ENCODE measurements around the gene CRAMP1. TPM values are rescaled to one million over a fixed set of nuclear protein-coding genes. Genes with fewer than 3 reads are reported as not detected.
A peak's percentile ranks its signal among the peaks of the same experiment; 100 is the strongest.

The CRAMP1 gene
- total RNA-seq, 1 donor from 2014 or later: 6.9 TPM

DNA sequence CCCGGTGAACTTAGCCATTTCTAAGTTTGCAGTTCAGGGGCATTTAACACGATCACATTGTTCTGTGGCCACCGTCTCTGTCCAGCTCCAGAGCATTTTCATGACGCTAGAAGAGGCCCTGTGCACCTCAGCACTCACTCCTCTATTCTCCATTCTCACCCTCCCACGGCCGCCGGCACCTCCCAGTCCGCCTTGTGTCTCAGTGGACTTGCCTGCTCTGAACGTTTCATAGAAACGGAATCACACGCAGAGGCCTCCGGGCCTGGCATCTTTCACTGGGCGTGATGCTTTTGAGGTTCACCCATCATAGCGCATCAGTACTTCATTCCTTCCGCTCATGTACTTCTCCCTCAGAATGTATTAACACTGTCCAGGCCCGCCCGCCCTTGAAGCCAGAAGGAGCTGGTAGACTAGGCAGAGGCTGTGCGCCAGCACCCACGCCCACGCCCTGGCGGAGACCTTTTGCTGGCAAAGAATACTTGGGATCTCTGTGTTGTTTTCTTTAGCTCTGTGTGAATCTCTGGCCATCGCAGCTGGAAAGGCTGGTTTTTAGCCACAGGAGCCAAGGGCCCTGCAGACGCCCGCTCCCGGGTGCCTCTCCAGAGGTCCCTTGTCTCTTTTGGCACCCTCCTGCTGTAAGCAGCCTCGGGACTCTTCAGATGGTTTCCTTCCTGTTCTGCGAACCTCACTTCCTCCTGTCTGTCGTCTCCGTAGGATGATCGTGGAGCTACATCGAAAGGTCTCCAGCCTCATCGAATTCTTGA is 42.5 kb downstream of the CRAMP1 start:
- DNase-seq (ENCODE audit: low spot score) (no peak), ATAC-seq (no peak)

GRCh38 chr16:1655269-1655807 is 43.2 kb downstream of the CRAMP1 start:
- ATAC-seq (no peak), DNase-seq (ENCODE audit: low spot score) (no peak)

- DNase-seq (ENCODE audit: low spot score): no peak
These were observed 44.0 kb downstream of the CRAMP1 start for GRCh38 chr16:1655909-1656807.

DNA sequence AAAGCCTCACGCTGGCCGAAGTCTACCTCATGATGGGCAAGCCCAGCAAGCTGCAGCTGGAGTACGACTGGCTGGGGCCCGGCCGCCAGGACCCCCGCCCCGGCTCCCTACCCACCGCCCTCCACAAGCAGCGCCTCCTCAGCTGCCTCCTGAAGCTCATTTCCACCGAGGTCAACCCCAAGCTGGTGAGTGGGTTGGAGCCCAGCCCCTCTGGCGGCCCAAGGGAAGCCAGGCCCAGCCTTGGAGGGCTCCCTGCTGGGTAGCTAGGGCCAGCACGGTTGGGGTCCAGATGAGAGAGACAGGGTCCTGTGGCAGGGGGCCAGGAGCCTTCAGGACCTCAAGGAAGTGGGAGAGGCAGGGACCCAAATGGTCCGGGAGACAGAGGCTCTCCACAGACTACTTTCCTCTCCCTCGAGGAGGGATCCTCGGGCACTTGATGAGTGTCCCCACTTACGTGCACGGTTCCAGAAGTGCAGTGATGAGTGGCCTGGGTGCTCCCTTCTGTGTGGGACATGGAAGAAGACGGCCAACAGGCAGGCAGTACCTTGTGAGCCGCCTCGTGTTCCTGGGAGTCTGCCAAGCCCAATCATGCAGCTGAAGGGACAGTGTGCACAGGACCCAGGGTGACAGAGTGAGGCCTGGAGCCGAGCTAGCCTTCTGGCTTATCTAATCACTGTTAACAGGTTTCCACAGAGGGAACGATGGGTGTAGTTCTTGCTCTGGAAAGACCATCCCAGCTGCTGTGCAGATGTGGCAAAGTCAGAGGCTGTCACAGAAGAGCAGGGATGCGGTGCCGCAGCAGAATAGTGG is 44.9 kb downstream of the CRAMP1 start:
- ATAC-seq (no peak), DNase-seq (ENCODE audit: low spot score) (no peak)

More at GRCh38 chr16:1655909-1656807, 44.0 kb downstream of the CRAMP1 start:
- ATAC-seq: no peak

GRCh38 chr16:1657841-1658240 is 45.7 kb downstream of the CRAMP1 start:
- DNase-seq (ENCODE audit: low spot score) (no peak), ATAC-seq (no peak)

DNA sequence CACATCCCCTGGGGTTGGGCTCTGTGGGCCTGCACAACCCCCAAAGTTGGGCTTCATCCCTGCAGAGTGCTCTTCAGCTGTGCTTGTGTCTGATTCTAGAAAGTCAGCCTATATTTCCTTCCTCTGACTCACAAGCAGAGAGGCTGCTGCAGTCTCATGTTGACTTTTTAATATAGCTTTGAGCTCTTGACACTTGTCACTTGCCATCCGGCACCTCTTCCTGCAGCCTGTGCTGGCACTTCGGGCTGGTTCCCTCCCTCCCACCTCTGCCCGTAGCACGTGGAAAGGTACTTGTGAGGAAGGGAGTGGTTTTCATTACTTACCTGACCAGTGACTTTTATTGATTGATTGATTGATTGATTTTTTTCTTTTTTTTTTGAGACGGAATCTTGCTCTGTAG is 46.9 kb downstream of the CRAMP1 start:
- no peak for DNase-seq (ENCODE audit: low spot score)
- no peak for ATAC-seq

DNA sequence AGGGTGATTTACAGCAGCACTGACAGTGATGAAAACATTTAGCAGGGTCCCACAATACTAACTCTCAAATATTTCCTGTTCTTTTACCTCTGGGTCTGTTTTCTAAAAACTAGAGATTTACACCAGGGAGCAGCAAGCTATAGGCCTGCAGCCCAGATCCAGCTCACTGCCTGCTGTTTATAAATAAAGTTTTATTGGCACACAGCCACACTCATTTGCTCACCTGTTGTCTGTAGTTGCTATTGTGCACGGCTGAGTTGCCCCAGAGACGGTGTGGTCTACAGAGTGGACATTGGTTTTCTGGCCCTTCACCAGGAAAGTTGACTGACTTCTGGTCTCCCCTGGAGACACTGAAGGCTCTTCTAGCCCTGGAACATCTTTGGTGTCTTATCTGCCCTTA is 49.7 kb downstream of the CRAMP1 start:
- no peak for ATAC-seq
- no peak for DNase-seq (ENCODE audit: low spot score)

- ATAC-seq (no peak), DNase-seq (ENCODE audit: low spot score) (no peak)
These were observed 50.4 kb downstream of the CRAMP1 start for GRCh38 chr16:1662543-1662942.

- no peak for DNase-seq (ENCODE audit: low spot score)
- no peak for ATAC-seq
These were observed 53.7 kb downstream of the CRAMP1 start for GRCh38 chr16:1665829-1666228.

DNA sequence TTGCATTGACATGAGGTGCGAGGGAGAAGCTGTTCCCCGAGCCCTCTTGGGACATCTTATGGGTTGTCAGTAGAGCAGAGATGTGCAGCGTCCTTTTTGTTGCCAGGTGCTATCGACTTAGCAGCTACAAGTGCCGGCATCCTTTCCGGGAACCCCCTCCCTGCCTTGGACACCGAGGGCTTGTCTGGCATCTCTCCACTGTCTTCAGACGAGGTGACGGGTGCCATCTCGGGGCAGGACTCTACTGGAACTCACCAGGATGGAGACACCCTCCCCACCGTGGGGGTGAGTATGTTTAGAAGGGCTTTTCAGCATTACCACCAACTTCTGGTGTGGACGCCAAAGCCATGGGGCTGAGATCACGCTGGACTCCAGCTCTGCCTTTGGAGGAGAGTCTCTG is 54.2 kb downstream of the CRAMP1 start:
- ATAC-seq: no peak
- no peak for DNase-seq (ENCODE audit: low spot score)

DNA sequence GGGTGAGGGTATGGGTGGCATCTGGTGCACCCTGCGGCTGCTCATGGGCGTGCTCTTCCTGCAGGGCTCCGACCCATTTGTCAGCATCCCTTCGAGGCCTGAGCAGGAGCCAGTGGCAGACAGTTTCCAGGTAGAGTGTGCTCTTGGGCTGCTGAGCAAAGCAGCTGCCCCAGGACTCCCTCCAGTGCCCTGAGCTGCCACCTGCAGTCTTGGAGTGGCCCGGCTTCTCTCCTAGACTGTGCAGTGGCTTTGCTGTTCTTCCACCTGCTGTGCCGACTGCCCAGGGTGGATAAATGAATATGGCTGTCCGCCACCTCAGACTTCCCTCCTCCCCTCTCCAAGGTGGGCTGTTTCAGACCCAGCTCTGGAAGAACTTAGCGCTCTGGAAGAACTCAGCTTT is 55.1 kb downstream of the CRAMP1 start:
- DNase-seq (ENCODE audit: low spot score) (no peak), ATAC-seq (peak; percentile 26)

- DNase-seq (ENCODE audit: low spot score): no peak
- ATAC-seq: no peak
These were observed 55.8 kb downstream of the CRAMP1 start for GRCh38 chr16:1667916-1668315.

DNA sequence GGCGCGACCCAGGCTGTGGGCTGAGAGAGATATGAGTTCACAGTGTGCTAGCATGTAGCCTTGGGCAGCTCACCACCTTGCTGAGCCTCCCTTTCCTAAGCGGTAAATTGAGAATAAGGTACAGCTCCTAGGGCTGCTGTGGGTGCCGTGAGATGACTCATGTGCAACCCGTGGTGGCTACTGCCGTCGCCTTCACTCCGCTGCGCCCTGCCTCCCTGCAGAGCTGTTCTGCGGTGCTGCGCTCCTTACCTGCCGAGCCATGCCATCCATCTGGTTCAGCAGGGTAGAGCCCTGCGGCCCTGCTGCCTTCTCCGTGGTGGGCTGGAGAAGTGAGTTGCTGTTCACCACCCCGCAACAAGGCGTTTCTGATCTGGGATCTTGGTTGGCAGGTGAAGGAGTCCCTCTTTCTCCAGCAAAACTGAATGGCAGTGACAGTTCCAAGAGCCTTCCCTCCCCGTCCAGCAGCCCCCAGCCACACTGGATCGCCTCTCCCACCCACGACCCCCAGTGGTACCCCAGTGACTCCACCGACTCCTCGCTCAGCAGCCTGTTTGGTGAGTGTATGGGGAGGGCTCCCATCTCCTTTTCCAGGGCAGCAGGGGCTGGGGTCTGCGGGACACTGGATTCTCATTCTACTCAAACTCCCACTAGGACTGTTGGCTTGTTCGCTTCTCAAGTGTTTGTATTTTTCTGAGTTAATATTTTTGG is 56.6 kb downstream of the CRAMP1 start:
- DNase-seq (ENCODE audit: low spot score) (no peak), ATAC-seq (no peak)

DNA sequence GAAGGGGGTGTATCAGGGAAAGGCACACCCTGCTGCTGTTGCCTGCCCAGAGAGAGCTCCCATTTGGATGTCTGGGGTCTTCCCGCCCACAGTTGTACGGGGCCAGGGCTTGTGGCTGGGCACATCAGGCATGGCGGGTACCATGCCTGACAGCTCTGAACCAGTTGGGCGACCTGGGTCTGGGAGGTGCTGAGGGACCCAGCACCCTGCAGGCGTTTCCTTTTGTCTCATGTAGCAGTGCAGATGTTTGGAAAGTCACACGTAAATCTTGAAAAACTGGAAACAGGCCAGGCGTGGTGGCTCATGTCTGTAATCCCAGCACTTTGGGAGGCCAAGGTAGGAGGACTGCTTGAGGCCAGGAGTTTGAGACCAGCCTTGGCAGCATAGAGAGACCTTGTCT is 57.5 kb downstream of the CRAMP1 start:
- ATAC-seq: no peak
- DNase-seq (ENCODE audit: low spot score): no peak

DNA sequence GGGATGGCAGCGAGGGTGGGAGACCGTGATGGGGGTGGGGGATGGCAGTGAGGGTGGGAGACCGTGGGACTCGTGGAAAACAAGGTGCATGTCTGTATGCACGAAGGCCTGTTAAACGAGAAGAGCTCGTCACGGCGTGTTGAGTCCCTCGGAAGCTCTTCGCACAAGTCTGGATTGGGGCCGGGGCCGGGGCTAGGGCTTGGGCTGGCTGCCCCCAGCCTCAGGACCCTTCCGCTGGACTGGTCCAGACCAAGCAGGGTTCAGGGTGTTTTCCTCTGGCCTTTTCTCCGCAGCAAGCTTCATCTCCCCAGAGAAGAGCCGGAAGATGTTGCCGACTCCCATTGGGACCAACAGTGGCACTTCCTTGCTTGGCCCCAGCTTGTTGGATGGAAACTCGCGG is 58.2 kb downstream of the CRAMP1 start:
- ATAC-seq (no peak), DNase-seq (ENCODE audit: low spot score) (no peak)

DNA sequence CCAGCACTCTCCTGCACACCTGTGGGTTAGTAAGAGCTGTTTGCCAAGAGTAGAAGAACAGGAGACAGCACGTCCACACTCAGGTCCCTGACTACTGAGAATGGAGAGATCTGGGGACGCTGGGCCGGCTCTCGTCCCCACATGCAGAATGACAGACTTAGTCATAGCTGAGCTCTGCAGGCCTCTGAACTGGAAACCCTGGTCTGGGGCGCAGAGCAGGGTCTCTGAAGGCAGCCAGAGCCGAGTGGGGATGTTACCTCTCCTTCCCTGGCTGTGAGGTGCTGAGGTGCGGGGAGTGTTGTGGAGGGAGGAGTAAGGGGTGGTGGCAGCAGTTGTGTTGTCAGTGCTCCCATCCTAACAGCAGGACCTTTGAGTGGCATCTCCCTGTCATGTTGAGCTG is 58.7 kb downstream of the CRAMP1 start:
- no peak for ATAC-seq
- DNase-seq (ENCODE audit: low spot score): no peak

DNA sequence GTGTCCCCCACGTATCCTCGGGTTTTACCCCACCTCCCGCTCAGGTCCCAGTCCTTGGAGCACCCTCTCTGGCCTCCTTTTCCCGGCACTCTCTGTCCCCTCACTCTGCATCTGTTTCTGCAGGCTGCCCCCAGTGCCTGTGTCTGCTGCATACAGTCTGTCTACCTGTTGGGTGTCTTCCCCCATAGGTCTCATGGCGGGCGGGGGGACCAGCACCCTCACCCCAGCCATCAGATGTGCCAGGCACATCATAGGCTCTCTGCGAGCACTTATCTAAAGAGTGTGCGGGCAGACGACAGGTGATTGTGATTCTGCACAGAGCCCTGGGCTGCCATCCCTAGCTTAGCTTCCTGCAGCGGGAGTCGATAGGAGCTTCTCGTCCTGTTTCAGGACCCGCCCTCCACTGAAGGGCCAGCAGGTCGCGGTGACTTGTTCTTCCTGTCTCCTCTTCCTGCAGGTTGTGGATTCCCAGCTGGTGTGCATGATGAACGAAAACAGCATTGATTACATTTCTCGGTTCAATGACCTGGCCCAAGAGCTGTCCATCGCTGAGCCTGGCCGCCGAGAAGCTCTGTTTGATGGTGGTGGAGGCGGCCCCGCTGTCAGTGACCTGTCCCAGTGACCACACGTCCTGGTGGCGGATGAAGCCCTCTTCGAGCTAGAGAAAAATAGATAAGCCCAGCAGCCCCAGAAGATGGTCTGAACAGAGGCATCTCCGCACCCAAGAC is 61.4 kb downstream of the CRAMP1 start:
- no peak for ATAC-seq
- no peak for DNase-seq (ENCODE audit: low spot score)

DNA sequence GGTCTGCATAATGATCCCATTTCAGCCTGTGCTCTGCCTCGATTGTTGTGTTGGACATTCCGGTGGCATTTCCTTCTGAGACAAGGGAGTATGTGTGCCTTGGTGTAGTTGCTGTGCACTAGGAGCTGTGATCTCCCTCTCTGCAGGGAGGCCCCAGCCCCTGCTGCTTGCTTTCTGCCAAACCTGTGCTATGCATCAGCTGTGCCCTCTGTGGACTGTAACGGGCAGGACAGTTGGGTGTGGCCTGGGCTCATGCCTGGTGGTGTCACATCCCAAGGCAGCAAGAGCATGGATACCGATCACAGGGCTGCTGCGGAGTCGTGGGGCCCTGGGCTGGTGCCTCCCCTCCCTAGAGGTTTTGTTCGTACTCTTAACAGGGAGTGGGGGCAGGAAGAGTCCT is 62.1 kb downstream of the CRAMP1 start:
- DNase-seq (ENCODE audit: low spot score): no peak
- no peak for ATAC-seq

DNA sequence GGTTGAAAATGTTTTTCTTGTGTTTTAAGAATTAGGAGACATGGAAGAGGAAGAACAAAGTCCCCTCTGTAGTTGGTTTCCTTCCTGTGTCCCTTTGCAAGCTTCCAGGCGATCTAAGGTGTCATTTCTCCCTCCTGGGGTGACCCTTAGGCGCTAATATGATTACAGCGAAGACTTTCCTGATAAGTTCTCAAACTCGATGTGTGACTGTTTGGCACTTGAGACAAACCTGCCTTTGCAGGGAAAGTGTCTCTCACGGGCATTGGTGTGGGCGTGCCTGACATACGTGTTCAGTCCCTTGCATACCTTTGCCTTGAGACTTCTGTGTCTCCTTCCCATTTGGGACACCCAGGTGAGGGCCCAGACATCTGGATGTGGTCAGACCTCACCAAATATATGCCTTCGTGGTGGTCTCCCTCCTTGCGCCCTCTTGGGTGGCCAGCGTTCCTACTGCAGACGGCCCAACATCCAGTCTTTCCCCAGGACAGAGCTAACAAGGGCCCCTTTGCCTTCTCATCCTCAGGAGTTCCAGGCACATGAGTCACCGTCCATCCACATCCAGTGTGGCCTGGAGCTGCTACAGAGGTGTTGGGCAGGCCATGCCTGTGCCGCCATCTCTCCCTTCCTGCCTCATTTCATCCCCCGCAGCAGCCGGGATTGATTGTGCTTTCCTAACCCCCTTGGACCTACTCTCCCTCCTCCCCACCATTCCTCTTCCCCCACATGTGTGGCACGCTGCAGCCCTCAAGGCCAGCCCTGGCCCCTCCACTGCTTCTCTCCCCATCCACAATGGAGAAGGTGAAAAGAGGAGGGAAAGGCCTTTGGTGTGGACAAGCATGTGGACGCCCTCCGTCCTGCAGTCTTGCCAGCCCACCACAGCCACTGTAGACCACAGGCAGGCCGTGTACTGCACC is 62.8 kb downstream of the CRAMP1 start:
- no peak for DNase-seq (ENCODE audit: low spot score)
- ATAC-seq: no peak
